ENCODE results near the gene FOSB.

FOSB gene

DNA sequence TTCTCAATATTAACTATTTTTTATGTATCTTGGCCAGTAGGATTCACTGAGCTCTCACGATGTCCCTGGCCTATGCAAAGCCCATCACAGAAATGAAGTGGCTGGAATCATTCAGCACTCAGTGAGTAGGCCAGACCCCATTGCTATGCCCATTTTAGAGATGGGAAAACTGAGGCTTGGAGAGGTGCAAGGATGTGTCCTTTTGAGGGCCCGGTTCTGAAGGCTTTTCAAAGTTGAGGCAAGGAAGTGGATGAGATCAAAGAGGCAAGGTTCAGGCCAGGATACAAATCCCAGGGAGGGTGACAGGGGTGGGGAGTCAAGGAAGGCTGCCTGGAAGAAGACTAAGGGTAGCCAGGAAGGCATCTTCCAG, 25.4 kb upstream of the FOSB start:
- DNase-seq (ENCODE audit: low read depth in 3 of 3, low spot score in 1 of 3) = no peak

DNA sequence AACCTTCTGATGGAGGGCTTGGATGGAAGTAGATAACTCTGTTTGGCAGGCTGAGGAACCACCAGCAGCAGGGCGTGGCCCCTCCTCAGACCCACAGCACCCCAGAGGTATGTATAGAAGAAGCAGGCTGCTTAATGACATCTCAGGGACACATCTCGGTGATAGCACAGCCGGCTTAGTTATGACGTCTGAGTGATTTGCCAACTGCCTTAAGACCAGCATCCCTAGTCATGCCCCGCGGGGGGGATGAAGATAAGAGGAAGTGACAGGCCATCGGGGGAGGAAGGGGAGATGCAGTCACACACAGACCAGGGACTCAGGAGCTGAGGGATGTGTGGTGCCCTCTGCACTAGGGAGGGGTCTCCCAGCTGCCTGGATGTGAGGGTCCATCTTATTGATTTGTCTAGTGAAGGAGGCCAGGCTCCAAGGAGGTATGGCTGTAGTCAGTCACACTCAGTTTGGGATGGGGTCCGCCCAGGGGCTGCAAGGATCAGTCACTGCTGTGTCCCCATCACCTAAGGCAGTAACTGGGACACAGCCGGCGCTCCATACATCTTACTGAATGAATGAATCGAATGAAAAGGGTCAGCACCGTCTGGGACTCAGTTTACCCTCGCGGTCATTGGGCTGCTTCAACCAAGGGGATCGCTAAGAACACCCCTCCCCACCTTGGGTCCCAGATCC, 24.9 kb upstream of the FOSB start:
- DNase-seq (ENCODE audit: low read depth in 3 of 3, low spot score in 1 of 3) = no peak

DNA sequence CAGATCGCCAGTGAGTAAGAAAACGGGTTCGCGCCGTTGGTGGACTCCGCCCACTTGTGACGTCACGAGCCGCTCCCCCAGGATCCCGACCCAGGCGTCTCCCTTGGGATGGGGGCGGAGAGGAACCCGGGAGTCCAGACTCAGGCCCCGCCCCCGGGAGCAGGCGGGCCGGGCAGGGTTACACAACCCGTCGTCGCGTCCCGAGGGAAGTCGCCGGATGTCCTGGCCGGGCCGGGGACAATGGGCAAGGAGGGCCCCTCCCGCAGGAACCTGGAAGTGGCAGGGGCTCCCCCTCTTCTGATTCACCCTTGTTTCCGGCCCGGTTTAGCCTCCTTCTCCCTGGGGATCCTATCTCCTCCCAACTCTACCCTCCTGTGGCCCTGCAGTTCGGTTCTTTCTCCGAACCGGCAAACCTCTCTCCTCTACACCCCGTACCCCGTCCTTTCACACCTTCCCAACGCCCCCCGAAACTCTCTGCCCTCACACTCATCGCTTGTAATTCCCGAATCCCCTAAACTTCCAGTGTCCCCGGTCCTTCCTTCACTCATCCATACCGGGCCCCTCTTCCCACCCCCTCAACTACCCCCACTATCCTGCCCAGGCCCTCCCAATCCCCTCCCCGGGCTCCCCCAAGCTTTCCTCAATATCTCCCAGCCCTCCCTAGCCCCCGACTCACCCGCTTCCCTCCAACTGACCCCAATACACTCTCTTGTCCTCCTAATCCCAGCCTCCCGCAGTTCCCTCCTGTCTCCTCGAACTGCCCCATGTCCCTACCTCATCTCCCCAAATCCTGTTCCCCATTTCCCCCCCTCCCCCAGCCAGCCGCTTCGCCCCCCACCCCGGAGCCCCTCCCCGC, 24.1 kb upstream of the FOSB start:
- DNase-seq (ENCODE audit: low read depth in 3 of 3, low spot score in 1 of 3) = no peak

DNA sequence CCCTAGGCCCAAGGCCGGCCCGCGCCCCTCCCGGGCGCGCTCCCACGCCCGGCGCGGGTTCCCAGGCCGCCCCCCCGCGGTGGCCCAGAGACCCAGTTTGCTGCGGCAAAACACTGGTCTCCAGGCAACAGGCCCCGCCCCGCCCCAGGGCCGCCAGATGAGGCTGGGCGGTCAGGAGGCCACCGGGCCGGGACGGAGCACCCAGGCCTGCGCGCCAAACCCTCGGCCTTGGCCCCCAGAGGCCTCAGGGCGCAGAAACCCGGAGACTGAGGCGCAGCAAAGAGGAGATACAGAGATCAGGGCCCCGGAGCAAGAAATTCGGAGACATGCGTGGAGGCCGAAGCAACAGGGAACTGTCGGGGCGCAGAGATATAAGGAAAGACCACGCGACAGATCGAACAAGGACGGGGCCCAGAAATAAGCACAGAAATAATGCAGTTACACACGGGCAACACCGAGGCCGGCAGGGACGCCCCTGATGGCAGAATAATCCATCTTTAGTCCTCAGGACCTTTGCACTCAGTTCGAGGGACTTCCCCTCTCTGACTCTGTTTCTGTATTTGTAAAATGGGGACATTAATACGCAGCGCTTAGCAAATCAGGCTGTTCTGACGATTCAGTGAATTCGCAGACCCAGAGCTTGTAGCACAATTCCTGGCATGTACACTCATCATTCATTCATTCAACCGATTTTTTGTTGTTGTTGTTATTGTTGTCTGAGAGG, 23.3 kb upstream of the FOSB start:
- DNase-seq (ENCODE audit: low read depth in 3 of 3, low spot score in 1 of 3) = peak in 1 of 3 donors; percentile 57

- DNase-seq (ENCODE audit: low read depth in 3 of 3, low spot score in 1 of 3) = no peak
Measured at GRCh38 chr19:45445139-45445538, 22.7 kb upstream of the FOSB start.

DNA sequence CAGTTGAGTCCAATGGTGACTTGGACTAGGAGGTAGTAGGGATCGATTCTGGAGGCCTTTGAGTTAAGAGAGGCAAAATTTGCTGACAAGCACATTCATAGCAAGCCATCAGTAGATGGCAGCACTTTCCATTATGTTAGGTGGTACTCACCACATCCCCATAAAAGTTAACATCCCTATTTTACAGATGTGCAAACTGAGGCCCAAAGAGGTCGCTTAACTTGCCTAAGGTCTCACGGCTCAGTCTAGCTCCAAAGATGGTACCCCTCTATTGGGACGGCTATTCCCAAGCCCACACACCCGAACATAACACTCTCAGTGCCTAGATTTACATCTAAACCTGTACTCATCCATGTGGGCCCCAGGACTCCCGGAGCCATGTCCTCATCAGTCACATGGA, 21.5 kb upstream of the FOSB start:
- no peak for DNase-seq (ENCODE audit: low read depth in 3 of 3, low spot score in 1 of 3)

DNA sequence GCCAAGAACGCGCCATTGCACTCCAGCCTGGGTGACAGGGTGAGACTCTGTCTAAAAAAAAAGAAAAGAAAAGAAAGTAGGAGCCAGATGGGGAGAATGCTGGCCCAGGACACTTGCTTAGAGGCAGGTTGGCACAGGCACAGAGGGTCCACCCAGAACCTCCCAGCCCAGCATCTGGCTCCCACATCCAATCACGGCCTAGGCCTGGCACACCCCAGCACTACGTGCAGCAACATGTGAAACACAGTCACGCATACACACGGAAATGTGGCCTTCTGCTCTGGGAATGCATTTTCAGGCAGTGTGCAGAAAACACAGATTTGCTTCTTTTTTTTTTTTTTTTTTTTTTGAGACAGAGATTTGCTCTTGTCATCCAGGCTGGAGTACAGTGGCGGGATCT, 20.9 kb upstream of the FOSB start:
- DNase-seq (ENCODE audit: low read depth in 3 of 3, low spot score in 1 of 3) = no peak

DNA sequence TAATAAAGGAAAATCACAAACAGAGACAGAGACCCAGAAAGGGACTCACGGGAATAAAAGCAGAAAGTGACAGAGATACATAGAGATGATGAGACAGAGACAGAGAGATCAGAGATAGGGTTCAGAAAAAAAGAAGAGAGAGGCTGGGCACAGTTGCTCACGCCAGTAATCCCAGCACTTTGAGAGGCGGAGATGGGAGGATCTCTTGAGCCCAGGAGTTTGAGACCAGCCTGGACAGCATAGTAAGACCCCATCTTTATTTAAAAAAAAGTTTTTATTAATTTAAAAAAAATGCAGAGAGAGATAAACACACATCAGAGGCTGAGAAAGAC, 19.4 kb upstream of the FOSB start:
- no peak for DNase-seq (ENCODE audit: low read depth in 3 of 3, low spot score in 1 of 3)

DNA sequence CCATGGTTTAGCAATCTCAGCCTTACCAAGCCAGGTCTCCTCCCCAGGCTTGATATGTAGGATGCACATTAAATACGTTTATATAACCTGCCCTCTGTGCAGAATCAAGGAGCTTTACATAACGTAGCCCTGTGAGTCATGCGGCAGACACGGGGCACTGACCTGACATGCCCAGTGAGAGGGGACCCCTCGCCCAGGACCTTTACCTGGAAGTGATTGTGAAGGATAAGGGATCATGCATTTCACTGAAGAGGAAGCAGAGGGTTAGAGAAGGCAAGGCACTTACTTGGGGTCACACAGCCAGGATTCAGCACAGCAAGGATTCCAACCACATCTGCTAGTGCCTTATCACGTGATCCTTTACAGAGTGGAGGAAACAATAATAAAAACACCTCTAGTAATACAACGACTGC, 18.9 kb upstream of the FOSB start:
- no peak for DNase-seq (ENCODE audit: low read depth in 3 of 3, low spot score in 1 of 3)

GRCh38 chr19:45450012-45450333, 17.8 kb upstream of the FOSB start:
- DNase-seq (ENCODE audit: low read depth in 3 of 3, low spot score in 1 of 3) = no peak

DNA sequence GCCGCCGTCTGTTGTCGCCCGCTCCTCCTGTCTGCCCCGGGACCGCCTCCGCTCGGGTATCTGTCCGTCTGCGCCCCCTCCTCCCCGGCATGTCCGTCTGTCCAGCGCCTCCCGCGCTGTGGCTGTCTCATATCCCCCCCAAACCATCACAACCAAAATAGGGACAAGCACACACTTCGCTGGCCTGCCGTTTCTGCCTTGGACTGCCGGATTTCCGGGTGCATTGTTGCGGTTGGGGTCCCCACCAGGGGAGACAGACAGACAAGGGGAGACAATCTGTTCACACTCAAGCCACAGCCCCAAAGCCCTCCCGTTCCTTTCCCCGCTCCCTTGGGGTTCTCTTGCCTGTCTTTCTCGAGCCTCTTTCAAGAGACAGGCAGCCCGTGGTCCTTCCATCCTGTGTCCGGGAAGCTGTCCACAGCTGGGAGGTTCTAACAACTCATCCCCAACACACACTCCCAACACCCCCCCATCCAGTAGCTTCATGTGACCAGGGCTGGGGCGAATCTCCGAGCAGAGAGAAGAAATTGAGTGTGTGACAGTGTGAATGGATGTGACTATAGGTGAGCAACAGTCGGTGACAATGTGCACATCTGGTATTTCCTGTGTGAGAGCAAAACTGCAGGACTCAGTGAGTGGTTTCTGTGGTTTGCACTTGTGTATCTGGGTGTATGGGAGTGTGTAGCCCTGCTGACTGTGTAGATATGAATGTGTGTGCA, 16.5 kb upstream of the FOSB start:
- DNase-seq (ENCODE audit: low read depth in 3 of 3, low spot score in 1 of 3) = no peak

DNA sequence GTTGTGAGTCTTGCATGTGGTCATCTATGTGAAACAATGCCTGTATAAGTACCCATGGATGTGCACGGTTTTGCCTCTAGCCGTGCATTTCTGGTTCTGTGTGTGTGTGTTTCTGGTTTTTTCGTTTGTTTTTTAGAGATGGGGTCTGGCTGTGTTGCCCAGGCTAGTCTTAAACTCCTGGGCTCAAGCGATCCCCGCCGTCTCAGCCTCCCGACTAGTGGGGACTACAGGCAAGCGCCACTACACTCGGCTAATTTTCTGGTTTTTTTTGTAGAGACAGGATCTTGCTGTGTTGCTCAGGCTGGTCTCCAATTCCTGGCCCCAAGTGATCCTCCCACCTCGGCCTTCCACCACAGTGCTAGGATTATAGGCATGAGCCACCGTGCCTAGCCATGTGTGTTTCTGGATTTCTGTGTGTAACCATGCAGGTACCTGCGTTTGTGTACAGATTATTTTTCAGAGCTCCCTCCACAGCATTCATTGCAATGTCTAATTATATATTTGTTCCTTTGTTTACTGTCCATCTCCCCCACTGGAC, 15.9 kb upstream of the FOSB start:
- no peak for DNase-seq (ENCODE audit: low read depth in 3 of 3, low spot score in 1 of 3)

GRCh38 chr19:45455707-45456499, 11.9 kb upstream of the FOSB start:
- no peak for DNase-seq (ENCODE audit: low read depth in 3 of 3, low spot score in 1 of 3)

DNA sequence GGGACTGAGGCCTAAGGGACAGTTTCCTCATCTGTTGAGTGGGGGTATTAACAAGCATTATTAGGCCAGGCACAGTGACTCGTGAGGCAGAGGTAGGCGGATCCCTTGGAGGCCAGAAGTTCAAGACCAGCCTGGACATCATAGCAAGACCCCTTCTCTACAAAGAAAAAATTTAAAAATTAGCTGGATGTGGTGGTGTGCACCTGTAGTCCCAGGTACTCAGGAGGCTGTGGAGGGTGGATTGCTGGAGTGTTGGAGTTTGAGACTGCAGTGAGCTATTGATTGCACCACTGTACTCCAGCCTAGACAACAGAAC, 11.3 kb upstream of the FOSB start:
- DNase-seq (ENCODE audit: low read depth in 3 of 3, low spot score in 1 of 3) = no peak

GRCh38 chr19:45457776-45458175, 10.0 kb upstream of the FOSB start:
- DNase-seq (ENCODE audit: low read depth in 3 of 3, low spot score in 1 of 3) = no peak

GRCh38 chr19:45460807-45461347, 6.9 kb upstream of the FOSB start:
- DNase-seq (ENCODE audit: low read depth in 3 of 3, low spot score in 1 of 3) = no peak

GRCh38 chr19:45462174-45462573, 5.6 kb upstream of the FOSB start:
- DNase-seq (ENCODE audit: low read depth in 3 of 3, low spot score in 1 of 3) = no peak

DNA sequence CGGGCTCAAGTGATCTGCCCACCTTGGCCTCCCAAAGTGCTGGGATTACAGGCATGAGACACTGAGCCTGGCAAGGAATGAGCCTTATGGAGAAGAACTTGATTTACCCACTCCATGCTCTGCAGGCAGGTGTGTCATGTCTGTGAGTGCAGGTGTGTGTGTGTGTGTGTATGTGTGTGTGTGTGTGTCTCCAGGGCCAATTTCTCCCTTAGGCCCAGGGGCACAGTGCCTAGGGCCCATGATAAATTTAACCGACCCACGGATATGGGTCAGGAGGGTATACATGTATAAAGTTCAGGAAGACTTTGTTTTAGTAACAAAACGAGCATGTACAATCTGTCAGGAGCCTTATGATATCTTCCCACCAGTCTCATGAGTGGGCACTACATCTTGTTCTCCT, 4.6 kb upstream of the FOSB start:
- no peak for DNase-seq (ENCODE audit: low read depth in 3 of 3, low spot score in 1 of 3)

DNA sequence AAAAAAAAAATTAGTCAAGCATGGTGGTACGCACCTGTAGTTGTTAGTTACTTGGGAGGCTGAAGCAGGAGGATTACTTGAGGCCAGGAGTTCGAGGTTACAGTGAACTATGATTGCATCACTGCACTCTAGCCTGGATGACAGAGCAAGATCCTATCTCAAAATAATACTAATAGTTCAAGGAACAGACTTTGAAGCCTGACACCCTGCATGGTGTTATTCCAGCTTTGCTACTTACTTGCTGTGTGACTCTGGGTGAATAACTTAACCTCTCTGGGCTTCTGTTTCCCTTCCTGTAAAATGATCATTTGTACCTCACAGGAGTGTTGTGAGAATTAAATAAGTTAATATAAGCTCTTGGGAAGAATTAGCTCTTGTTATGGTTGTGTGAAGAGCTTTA, 3.5 kb upstream of the FOSB start:
- DNase-seq (ENCODE audit: low read depth in 3 of 3, low spot score in 1 of 3) = no peak

GRCh38 chr19:45464852-45465441, 2.8 kb upstream of the FOSB start:
- DNase-seq (ENCODE audit: low read depth in 3 of 3, low spot score in 1 of 3) = no peak
